Fibroblast of upper back skin (primary cell): ENCODE results near the gene OR1L8.
"Not testable (repeated sequence)": the region's sequence is repeated elsewhere in the genome, so short reads cannot be mapped to it uniquely, and the experiment has no call there.

Experiments used
- DNase-seq: peaks from one replicate; pipeline ENCODE4 v3.0.0-alpha.2; 2013

The OR1L8 gene

DNA sequence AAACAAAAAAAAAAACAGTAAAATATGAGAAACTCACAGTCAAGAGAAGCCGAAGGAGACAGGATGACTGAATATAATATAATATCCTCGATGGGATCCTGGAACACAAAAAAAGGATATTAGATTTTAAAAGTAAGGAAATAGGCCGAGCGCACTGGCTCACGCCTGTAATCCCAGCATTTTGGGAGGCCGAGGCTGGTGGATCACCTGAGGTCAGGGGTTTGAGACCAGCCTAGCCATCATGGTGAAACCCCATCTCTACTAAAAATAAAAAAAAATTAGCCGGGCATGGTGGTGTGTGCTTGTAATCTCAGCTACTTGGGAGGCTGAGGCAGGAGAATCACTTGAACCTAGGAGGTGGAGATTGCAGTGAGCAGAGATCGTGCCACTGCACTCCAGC lies at the start of gene OR1L8:
Gene OR1L8, minus strand, starts transcription at position 101 of the 400 bp plus-strand sequence. CDS start 14,907 bp downstream, outside the sequence.
- not testable (repeated sequence) for DNase-seq

GRCh38 chr9:122619996-122620395 lies 36.8 kb upstream of the OR1L8 start:
- DNase-seq: no peak

GRCh38 chr9:122614362-122614761 lies 31.2 kb upstream of the OR1L8 start, which contains the start of gene OR1Q1:
Gene OR1Q1, plus strand, starts transcription at chr9:122614738. Its CDS starts 0 bp downstream, at chr9:122614738.
- DNase-seq: no peak

GRCh38 chr9:122609804-122610203 lies 26.6 kb upstream of the OR1L8 start:
- DNase-seq: no peak

DNA sequence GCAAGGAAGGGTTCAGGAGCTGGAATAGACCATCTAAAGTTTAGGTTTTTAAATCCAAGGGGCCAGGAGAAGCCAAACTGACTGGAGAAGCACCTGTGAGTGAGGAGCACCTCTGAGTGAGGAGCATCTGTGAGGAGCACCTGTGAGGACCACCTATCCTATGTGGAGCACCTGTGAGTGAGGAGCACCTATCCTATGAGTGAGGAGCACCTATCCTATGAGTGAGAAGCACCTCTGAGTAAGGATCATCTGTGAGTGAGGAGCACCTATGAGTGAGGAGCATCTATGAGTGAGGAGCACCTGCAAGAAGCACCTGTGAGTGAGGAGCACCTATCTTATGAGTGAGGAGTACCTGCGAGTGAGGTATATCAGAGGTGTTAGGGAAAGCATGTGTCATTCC lies 23.4 kb upstream of the OR1L8 start:
- DNase-seq: no peak

- DNase-seq: no peak
Observed at GRCh38 chr9:122605691-122606090, 22.5 kb upstream of the OR1L8 start.

DNA sequence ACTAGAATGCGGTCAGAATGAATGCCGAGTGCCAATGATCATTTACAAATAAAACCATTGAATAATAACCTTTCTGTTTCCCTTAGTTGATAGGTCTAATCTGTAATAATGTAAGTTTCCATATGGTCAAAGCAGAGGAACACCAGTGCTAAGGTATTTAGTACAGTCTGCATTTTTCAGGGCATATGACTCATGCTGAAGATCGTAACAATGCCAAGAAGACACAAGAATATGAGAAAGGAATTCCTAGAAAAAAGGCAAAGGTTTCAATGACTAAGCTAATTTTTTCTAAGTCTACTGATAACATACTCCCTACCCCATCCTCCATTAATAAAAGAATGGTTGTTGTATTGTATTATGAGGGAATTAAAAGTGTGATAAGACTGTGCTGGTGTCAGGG lies 2.8 kb downstream of the OR1L8 start:
- peak; percentile 4 for DNase-seq

GRCh38 chr9:122579874-122580273 lies 3.3 kb downstream of the OR1L8 start:
- no peak for DNase-seq

GRCh38 chr9:122572456-122572855 lies 10.7 kb downstream of the OR1L8 start:
- DNase-seq: no peak

- no peak for DNase-seq
Observed at GRCh38 chr9:122567901-122568300, 15.3 kb downstream of the OR1L8 start.

GRCh38 chr9:122562134-122562760 lies 20.9 kb downstream of the OR1L8 start:
- DNase-seq: no peak

GRCh38 chr9:122561446-122561845 lies 21.7 kb downstream of the OR1L8 start:
- no peak for DNase-seq

DNA sequence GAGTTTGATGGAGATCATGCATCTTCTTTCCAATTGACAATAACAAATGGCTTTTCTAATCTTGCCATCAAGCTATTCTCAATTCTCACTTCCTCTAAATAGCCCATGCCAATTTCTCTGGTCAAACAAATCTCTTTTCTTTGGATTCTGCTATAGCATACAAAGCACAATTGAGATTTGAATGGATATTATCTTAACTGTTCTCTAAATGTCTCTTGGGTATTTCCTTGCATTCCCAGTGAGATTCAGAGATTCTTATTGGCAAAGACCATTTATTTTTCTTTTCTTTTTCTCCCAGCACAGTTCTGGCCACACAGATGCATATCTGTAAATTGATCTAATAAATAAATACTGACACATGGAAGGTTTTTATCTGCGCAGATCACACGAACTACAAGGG lies 30.4 kb downstream of the OR1L8 start, which contains the start of gene OR1N2:
Gene OR1N2, plus strand, starts transcription at position 301 of the 400 bp plus-strand sequence. CDS start 100 bp downstream, outside the sequence.
- no peak for DNase-seq

GRCh38 chr9:122551371-122551770 lies 31.8 kb downstream of the OR1L8 start:
- no peak for DNase-seq

DNA sequence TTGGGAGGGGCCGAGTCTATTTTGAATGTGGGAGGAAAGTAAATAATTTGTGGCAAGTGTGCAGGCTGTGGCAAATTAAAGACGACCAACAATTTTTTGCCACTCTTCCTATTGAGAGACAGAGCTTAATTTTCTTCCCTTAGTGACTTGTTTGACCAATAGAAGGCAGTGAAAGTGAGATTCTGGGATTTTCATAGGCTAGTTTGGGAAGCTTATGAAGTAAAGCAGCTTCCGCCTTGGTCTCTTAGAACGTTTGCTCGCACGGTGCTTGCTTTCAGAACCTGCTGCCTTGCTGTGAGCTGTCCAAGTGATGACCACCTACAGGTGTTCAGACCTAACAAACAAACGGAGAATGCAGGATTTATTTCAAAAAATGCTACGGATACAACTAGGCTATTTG lies 37.0 kb downstream of the OR1L8 start:
- no peak for DNase-seq

DNA sequence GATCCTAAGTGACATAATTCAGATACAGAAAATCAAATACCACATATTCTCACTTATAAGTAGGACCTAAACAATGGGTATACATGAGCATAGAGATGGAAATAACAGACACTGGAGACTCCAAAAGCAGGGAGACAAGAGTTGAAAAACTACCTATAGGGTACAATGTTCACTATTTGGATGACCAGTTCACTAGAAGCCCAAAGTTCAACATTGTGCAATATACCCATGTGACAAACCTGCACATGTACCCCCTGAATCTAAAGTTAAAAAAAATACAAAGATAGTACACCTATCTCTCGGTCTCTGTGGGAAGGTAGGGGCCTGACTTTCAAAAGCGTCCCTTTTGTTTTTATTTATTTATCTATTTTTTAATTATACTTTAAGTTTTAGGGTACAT lies 44.4 kb downstream of the OR1L8 start:
- DNase-seq: no peak

DNA sequence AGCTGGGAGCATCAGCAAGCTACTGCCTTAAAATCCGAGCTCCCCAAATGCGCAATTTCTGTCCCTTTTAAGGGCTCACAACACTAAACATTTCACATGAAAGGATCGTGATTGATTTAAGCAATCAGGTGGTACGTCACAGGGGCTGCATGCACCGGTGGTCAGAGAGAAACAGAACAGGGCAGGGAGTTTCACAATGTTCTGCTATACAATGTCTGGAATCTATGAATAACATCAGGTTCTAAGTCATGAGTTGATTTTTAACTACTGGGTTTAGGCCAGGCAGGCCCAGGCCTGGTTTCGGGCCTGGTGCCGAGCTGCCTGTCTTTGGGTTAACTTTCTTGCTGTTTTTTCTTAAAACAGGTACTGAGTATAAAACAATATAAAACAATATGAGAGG lies 46.1 kb downstream of the OR1L8 start:
- DNase-seq: not testable (repeated sequence)

DNA sequence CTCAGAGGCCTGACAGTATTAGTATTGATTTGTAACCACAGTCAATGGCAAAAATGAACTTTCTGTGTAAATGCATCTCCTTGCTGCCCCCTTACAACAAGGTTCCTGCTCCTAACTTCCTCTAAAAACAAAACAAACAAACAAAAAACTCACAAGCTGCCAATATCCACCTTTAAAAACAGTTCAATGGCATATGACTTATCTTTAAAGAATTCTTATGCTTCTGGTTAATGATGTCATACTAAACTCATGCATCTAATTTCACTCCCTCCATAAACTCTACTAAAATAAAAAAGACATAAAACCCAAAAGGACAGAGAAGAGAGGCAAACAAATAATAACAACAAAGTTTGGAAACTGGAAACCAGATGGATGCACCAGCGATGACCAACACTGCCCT lies 47.0 kb downstream of the OR1L8 start:
- DNase-seq: no peak

DNA sequence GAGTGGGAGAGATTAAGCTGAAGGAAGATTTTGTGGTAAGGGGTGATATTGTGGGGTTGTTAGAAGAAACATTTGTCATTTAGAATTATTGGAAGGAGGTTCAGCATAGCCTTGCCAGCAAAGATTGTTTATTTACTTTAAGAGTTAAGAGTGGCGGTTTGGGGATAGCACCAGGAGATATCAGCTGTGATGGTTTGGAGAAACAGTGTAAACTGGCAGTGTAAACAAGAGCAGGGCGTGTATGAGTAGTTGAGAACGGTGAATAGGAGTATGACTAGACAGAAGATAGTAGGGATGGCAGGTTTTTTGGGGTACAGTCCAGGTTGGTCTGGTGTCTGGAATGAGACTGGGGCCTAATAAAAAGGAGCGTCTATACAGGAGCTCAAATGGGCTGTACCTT lies 52.0 kb downstream of the OR1L8 start:
- not testable (repeated sequence) for DNase-seq

DNA sequence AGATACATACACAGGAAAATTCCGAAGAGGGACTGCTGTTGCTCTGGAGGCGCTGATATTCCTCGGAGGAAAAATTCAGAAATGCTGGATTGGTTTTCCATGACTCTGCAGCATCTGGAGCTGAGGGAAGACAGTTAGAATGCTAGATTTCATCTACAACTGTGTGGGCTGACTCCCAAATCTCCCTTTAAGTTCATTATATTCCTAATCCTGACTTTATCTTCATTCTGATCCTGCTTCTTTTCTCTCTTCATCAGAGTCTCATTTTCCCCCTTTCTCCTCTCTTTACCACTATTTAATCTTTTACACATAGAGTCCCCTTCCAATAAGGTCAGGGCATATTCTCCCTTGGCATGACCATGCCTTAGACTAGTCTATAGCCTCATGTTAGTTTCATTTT lies 56.0 kb downstream of the OR1L8 start, which contains the start of gene OR1N1:
Gene OR1N1, minus strand, starts transcription at position 101 of the 400 bp plus-strand sequence. Its CDS starts 0 bp downstream, at position 101.
- DNase-seq: no peak

GRCh38 chr9:122526602-122527001 lies 56.6 kb downstream of the OR1L8 start:
- DNase-seq: no peak

GRCh38 chr9:122519376-122519775 lies 63.8 kb downstream of the OR1L8 start:
- DNase-seq: no peak

- no peak for DNase-seq
Observed at GRCh38 chr9:122518841-122519240, 64.3 kb downstream of the OR1L8 start, which contains the start of gene OR1J4. Gene OR1J4, plus strand, starts transcription at chr9:122519141. Its CDS starts 0 bp downstream, at chr9:122519141.

DNA sequence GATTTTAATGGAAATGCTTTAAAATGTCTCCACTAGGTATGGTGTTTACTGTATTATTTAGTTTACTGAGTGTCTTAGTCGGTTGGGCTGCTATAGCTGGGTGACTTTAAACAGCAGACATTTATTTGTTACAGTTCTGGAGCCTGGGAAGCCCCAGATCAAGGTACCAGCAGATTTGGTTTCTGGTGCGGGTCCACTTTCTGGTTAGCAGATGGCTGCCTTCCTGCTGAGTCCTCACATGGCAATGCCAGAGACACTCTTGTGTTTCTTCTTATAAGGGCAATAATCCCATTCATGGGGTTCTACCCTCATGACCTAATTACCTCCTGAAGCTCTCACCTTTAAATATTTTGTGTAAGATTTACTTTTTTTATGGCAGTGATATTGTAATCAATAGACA lies 65.0 kb downstream of the OR1L8 start:
- DNase-seq: no peak
